GM23338 (cell line): ENCODE results near the gene SMG9. TPM values are rescaled to one million over a fixed set of nuclear protein-coding genes. Genes with fewer than 3 reads are reported as not detected.

Experiments used
- ATAC-seq: fragments of 200-7000 bp; cut with Tn5 transposase; 3 replicates; pipeline ENCODE4 v1.9.1; 2020
- DNase-seq: peaks from one replicate; pipeline ENCODE4 v3.0.0-alpha.2; 2015; ENCODE audit warnings: low spot score
- H2AFZ ChIP-seq: fragments of 200-600 bp; sonication (generic); 2 replicates; pipeline ENCODE4 v1.8.0; 2016; ENCODE audit warnings: antibody characterized with exemption, mild to moderate bottlenecking, moderate library complexity
- H3F3A ChIP-seq: fragments of 200-600 bp; sonication (generic); replicated peaks from 2 replicates; pipeline ENCODE4 v1.8.0; 2017; ENCODE audit warnings: antibody characterized with exemption, mixed run types, low read depth
- H3K27ac ChIP-seq: fragments of 200-600 bp; sonication (generic); 2 replicates; pipeline ENCODE4 v1.6.1; 2016; ENCODE audit warnings: low read depth
- H3K27me3 ChIP-seq: fragments of 200-600 bp; sonication (generic); 2 replicates; pipeline ENCODE4 v1.8.0; 2016; ENCODE audit warnings: mild to moderate bottlenecking, mixed run types, moderate library complexity; ENCODE audit not compliant: insufficient read depth
- H3K36me3 ChIP-seq: fragments of 200-600 bp; sonication (generic); 2 replicates; pipeline ENCODE4 v1.8.0; 2016; ENCODE audit warnings: mild to moderate bottlenecking; ENCODE audit not compliant: insufficient read depth
- H3K4me1 ChIP-seq: fragments of 200-600 bp; sonication (generic); 2 replicates; pipeline ENCODE4 v1.8.0; 2016; ENCODE audit warnings: mild to moderate bottlenecking, moderate library complexity; ENCODE audit not compliant: insufficient read depth
- H3K4me2 ChIP-seq: fragments of 200-600 bp; sonication (generic); 2 replicates; pipeline ENCODE4 v1.7.1; 2017; ENCODE audit warnings: mixed run types
- H3K4me3 ChIP-seq: fragments of 200-600 bp; sonication (generic); 2 replicates; pipeline ENCODE4 v1.6.1; 2016; ENCODE audit warnings: mixed run types
- H3K79me2 ChIP-seq: fragments of 200-600 bp; sonication (generic); replicated peaks from 2 replicates; pipeline ENCODE4 v1.8.0; 2017; ENCODE audit warnings: mild to moderate bottlenecking; ENCODE audit not compliant: insufficient read depth
- H3K9me2 ChIP-seq: fragments of 200-600 bp; sonication (generic); 2 replicates; pipeline ENCODE4 v1.8.0; 2017; ENCODE audit not compliant: insufficient read depth
- H4K20me1 ChIP-seq: fragments of 200-600 bp; sonication (generic); replicated peaks from 2 replicates; pipeline ENCODE4 v1.8.0; 2017; ENCODE audit warnings: mild to moderate bottlenecking; ENCODE audit not compliant: insufficient read depth
- H3K27ac Mint-ChIP-seq: 2 replicates; pipeline ENCODE4 v1.8.0; 2020; ENCODE audit warnings: inconsistent platforms, mild to moderate bottlenecking, moderate library complexity, mixed read lengths
- H3K27me3 Mint-ChIP-seq: 3 replicates; pipeline ENCODE4 v1.8.0; 2022; ENCODE audit warnings: low read depth, mild to moderate bottlenecking, moderate library complexity, mixed read lengths, inconsistent platforms; ENCODE audit not compliant: insufficient read depth, poor library complexity
- H3K36me3 Mint-ChIP-seq: 3 replicates; pipeline ENCODE4 v1.8.0; 2021; ENCODE audit warnings: low read depth, mild to moderate bottlenecking, inconsistent platforms, moderate library complexity, mixed read lengths
- H3K4me1 Mint-ChIP-seq: 3 replicates; pipeline ENCODE4 v1.8.0; 2020; ENCODE audit warnings: mild to moderate bottlenecking, inconsistent platforms, mixed read lengths
- H3K4me3 Mint-ChIP-seq: 3 replicates; pipeline ENCODE4 v1.8.0; 2021; ENCODE audit warnings: moderate library complexity, mild to moderate bottlenecking, inconsistent platforms, mixed read lengths
- H3K9me3 Mint-ChIP-seq: 3 replicates; pipeline ENCODE4 v1.8.0; 2020; ENCODE audit warnings: moderate library complexity, mild to moderate bottlenecking, inconsistent platforms, mixed read lengths
- CREB1 ChIP-seq: fragments of 250-450 bp; sonication (Bioruptor Pico); IDR thresholded peaks from 2 replicates; pipeline ENCODE4 v1.5.0; 2020; ENCODE audit warnings: low read depth, mild to moderate bottlenecking, moderate library complexity
- CTCF ChIP-seq, 2 experiments: fragments of 200-600 bp in 1 of 2; sonication (generic) in 1 of 2; conservative IDR thresholded peaks; 2 replicates each; pipeline versions ENCODE4 v1.5.1 to v1.6.1; 2016 to 2017; ENCODE audit warnings: antibody characterized with exemption in 2 of 2, low read depth in 2 of 2, mild to moderate bottlenecking in 2 of 2, moderate library complexity in 1 of 2
- EZH2 ChIP-seq: fragments of 200-600 bp; sonication (generic); IDR thresholded peaks from one replicate; pipeline ENCODE4 v1.8.0; 2017; ENCODE audit warnings: antibody characterized with exemption, mild to moderate bottlenecking, low read depth; ENCODE audit not compliant: unreplicated experiment
- EZH2phosphoT487 ChIP-seq: fragments of 200-600 bp; sonication (generic); IDR thresholded peaks from one replicate; pipeline ENCODE4 v1.8.1; 2018; ENCODE audit warnings: antibody characterized with exemption; ENCODE audit not compliant: unreplicated experiment
- JUNB ChIP-seq: IDR thresholded peaks from one replicate; pipeline ENCODE4 v1.6.1; 2016; ENCODE audit warnings: antibody characterized with exemption; ENCODE audit not compliant: unreplicated experiment
- NANOG ChIP-seq: IDR thresholded peaks from 2 replicates; pipeline ENCODE4 v1.6.1; 2016; ENCODE audit warnings: antibody characterized with exemption, borderline replicate concordance
- STAT1 ChIP-seq: IDR thresholded peaks from one replicate; pipeline ENCODE4 v1.6.1; 2016; ENCODE audit warnings: antibody characterized with exemption; ENCODE audit not compliant: unreplicated experiment
- ZNF114 ChIP-seq: fragments of 250-450 bp; sonication (Bioruptor Pico); IDR thresholded peaks from 2 replicates; pipeline ENCODE4 v1.5.0; 2020; ENCODE audit warnings: mild to moderate bottlenecking, moderate library complexity
- ZNF331 ChIP-seq: fragments of 250-450 bp; sonication (Bioruptor Pico); IDR thresholded peaks from 2 replicates; pipeline ENCODE4 v1.5.0; 2020; ENCODE audit warnings: low read depth, mild to moderate bottlenecking, moderate library complexity
- polyA plus RNA-seq: library from polyadenylated mRNA; unstranded; fragments of >200 nt; fragmentation: Nextera tagmentation; extraction: Ambion mirVana; gene quantifications from 2 replicates; pipeline ENCODE4 v1.2.1, GENCODE V29; 2016
- total RNA-seq: library from RNA; depleted of rRNA; stranded (reverse); fragments of >200 nt; shearing (Covaris generic); gene quantifications from 2 replicates; pipeline ENCODE4 v1.2.3, GENCODE V29; 2014
- TF ChIP-seq, protein P1 (sequence below): IDR thresholded peaks from 2 replicates; pipeline ENCODE4 v1.6.1; 2016; ENCODE audit warnings: antibody characterized with exemption
- TF ChIP-seq, protein P2 (sequence below): fragments of 250-450 bp; sonication (Bioruptor Pico); IDR thresholded peaks from 2 replicates; pipeline ENCODE4 v1.5.0; 2020; ENCODE audit warnings: mild to moderate bottlenecking, moderate library complexity

The SMG9 gene
- total and polyA plus RNA-seq, 2 experiments from 2014 or later: 13.2 to 14.0 TPM

DNA sequence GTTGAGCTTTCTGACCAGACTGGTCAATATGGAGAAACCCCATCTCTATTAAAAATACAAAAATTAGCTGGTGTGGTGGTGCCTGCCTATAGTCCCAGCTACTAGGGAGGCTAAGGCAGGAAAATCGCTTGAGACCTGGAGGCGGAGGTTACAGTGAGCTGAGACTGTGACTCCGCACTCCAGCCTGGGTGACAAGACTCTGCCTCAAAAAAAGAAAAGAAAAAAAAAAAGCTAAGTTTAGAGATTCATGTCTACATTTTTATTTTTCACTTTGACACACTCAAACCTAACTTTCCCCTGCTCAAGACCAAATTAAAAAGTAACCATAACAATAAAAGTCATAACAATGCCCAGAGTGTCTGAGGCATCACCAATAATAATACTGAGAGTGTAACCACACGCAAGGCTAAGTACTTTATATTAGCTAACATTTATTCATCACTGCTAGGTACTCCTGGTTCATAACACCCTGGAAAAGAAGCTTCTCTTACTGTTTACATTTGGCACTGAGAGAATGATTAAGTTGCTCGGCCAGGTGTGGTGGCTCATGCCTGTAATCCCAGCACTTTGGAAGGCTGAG is 33.2 kb downstream of the SMG9 start:
- Histone ChIP-seq H3K27me3 (no peaks in the 10 kb centered on the region), H3F3A (no peaks in the 10 kb centered on the region), H3K4me3 (no peak overlapping the region), H3K4me2 (no peak overlapping the region), H3K79me2 (no peaks in the 10 kb centered on the region), H4K20me1 (no peaks in the 10 kb centered on the region), H2AFZ (0 out of 2 replicates have a peak overlapping the region, but pooled peaks have one; percentile 69), H3K9me2 (no peaks in the 10 kb centered on the region), H3K27ac (no peak overlapping the region), H3K36me3 (no peaks in the 10 kb centered on the region), H3K4me1 (no peaks in the 10 kb centered on the region)
- no peaks in the 10 kb centered on the region; the same call in 2 of the 3 replicates for H3K9me3 Mint-ChIP-seq
- no peak overlapping the region for H3K27ac Mint-ChIP-seq
- H3K27me3 Mint-ChIP-seq: peaks cover 9% of the 10 kb centered on the region
- H3K4me1 Mint-ChIP-seq: no peaks in the 10 kb centered on the region
- DNase-seq (no peak), ATAC-seq (no peak)
- no peaks in the 10 kb centered on the region for H3K36me3 Mint-ChIP-seq
- no peak overlapping the region for H3K4me3 Mint-ChIP-seq
- TF ChIP-seq CTCF (conservative IDR thresholded peaks at IDR 0.05; ENCODE audit: low read depth in 2 of 2) (no peak), EZH2phosphoT487 (no peak), ZNF114 (CRISPR knock-in tag) (no peak), EZH2 (no peak), JUNB (no peak), NANOG (no peak), ZNF331 (CRISPR knock-in tag) (no peak), STAT1 (no peak), CREB1 (CRISPR knock-in tag) (no peak)
- TF ChIP-seq, protein P1, sequence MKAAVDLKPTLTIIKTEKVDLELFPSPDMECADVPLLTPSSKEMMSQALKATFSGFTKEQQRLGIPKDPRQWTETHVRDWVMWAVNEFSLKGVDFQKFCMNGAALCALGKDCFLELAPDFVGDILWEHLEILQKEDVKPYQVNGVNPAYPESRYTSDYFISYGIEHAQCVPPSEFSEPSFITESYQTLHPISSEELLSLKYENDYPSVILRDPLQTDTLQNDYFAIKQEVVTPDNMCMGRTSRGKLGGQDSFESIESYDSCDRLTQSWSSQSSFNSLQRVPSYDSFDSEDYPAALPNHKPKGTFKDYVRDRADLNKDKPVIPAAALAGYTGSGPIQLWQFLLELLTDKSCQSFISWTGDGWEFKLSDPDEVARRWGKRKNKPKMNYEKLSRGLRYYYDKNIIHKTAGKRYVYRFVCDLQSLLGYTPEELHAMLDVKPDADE: no peak
- TF ChIP-seq, protein P2, sequence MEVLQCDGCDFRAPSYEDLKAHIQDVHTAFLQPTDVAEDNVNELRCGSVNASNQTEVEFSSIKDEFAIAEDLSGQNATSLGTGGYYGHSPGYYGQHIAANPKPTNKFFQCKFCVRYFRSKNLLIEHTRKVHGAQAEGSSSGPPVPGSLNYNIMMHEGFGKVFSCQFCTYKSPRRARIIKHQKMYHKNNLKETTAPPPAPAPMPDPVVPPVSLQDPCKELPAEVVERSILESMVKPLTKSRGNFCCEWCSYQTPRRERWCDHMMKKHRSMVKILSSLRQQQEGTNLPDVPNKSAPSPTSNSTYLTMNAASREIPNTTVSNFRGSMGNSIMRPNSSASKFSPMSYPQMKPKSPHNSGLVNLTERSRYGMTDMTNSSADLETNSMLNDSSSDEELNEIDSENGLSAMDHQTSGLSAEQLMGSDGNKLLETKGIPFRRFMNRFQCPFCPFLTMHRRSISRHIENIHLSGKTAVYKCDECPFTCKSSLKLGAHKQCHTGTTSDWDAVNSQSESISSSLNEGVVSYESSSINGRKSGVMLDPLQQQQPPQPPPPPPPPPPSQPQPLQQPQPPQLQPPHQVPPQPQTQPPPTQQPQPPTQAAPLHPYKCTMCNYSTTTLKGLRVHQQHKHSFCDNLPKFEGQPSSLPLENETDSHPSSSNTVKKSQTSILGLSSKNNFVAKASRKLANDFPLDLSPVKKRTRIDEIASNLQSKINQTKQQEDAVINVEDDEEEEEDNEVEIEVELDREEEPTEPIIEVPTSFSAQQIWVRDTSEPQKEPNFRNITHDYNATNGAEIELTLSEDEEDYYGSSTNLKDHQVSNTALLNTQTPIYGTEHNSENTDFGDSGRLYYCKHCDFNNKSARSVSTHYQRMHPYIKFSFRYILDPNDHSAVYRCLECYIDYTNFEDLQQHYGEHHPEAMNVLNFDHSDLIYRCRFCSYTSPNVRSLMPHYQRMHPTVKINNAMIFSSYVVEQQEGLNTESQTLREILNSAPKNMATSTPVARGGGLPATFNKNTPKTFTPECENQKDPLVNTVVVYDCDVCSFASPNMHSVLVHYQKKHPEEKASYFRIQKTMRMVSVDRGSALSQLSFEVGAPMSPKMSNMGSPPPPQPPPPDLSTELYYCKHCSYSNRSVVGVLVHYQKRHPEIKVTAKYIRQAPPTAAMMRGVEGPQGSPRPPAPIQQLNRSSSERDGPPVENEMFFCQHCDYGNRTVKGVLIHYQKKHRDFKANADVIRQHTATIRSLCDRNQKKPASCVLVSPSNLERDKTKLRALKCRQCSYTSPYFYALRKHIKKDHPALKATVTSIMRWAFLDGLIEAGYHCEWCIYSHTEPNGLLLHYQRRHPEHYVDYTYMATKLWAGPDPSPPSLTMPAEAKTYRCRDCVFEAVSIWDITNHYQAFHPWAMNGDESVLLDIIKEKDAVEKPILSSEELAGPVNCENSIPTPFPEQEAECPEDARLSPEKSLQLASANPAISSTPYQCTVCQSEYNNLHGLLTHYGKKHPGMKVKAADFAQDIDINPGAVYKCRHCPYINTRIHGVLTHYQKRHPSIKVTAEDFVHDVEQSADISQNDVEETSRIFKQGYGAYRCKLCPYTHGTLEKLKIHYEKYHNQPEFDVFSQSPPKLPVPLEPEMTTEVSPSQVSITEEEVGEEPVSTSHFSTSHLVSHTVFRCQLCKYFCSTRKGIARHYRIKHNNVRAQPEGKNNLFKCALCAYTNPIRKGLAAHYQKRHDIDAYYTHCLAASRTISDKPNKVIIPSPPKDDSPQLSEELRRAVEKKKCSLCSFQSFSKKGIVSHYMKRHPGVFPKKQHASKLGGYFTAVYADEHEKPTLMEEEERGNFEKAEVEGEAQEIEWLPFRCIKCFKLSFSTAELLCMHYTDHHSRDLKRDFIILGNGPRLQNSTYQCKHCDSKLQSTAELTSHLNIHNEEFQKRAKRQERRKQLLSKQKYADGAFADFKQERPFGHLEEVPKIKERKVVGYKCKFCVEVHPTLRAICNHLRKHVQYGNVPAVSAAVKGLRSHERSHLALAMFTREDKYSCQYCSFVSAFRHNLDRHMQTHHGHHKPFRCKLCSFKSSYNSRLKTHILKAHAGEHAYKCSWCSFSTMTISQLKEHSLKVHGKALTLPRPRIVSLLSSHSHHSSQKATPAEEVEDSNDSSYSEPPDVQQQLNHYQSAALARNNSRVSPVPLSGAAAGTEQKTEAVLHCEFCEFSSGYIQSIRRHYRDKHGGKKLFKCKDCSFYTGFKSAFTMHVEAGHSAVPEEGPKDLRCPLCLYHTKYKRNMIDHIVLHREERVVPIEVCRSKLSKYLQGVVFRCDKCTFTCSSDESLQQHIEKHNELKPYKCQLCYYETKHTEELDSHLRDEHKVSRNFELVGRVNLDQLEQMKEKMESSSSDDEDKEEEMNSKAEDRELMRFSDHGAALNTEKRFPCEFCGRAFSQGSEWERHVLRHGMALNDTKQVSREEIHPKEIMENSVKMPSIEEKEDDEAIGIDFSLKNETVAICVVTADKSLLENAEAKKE: no peak
